GM04504 (cell line): Measurements from ENCODE around the gene FMO2.

ENCODE experiments used
- DNase-seq: peaks from one replicate; pipeline ENCODE4 v3.0.0-alpha.2; 2012; ENCODE audit warnings: low read depth

FMO2 gene, protein sequence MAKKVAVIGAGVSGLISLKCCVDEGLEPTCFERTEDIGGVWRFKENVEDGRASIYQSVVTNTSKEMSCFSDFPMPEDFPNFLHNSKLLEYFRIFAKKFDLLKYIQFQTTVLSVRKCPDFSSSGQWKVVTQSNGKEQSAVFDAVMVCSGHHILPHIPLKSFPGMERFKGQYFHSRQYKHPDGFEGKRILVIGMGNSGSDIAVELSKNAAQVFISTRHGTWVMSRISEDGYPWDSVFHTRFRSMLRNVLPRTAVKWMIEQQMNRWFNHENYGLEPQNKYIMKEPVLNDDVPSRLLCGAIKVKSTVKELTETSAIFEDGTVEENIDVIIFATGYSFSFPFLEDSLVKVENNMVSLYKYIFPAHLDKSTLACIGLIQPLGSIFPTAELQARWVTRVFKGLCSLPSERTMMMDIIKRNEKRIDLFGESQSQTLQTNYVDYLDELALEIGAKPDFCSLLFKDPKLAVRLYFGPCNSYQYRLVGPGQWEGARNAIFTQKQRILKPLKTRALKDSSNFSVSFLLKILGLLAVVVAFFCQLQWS

DNA sequence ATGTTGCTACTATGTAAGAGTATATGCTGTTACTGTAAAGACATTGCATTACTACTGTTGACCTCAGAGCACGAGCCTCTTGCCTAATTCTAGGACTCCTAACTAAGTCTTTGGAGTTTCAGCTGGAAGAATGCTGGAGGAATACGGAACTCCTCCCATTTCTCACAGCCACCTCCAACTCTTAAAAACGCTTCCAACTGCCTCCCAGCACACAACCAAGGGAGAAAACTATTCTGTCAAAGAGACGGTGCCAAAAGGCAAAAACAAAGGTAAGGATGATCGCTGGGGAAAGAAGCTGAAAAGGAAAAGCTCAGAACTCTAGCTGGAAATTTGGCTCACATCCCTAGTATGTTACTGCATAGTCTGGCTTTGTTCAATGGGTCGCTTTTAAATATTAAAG lies at the start of gene FMO2:
Gene FMO2, plus strand, starts transcription at position 210 of the 400 bp plus-strand sequence. CDS start 414 bp downstream, outside the sequence.
- no peak for DNase-seq

DNA sequence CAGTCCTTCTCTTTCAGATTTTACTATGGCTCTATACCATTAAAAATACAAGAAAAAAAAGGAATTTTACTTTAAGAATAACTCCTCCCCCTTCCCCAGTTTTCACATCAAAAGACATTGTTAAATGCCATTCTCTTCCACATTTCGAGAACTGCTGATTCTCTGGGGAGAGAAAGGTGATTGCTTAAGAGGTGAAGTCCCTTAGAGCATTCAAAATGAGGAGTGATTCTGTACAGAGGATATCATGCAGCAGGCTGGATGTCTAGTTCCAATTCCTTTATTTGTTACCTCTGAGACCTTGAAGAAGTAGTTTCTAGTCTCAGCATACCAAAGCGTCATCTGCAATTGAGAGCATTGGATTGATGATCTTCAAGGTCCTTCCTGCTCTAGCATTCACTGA lies 47.5 kb upstream of the FMO2 start:
- no peak for DNase-seq

DNA sequence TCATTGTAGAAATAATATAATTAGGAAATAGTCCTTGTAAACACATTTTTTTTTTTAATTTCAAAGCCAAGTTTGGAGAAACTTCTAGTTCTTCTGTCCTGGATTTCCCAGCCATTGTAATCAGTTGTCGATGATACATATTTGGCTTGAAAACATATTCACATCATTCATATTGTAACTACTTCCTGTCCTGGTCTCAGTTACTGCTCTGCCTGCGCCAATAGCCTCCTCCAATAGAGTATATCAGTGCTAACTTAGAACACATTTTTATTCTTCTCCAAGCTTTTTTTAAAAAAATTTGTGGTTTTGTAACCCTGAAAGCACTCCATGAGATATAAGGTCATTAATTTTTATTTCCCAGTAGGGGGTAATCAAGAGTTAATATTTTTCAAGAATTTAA lies 46.1 kb upstream of the FMO2 start:
- no peak for DNase-seq

DNA sequence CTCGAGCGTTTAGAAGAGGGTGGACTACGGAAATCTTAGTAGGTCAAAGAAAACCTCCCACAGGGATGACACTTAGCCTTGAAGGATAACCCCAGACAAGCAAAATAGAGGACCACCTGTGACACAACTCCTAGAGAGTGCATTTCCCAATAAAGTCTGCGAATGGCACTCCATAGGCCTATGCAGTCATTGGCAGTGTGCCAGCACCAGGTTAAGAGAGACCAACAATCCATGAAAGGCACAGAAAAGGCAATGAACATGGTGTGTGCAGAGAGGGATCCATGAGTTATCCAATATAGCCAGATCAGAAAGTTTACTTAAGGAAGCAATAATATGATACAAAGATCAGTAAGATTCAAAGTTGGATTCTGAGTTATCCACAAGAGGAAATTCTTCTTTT lies 45.2 kb upstream of the FMO2 start:
- DNase-seq = no peak

DNA sequence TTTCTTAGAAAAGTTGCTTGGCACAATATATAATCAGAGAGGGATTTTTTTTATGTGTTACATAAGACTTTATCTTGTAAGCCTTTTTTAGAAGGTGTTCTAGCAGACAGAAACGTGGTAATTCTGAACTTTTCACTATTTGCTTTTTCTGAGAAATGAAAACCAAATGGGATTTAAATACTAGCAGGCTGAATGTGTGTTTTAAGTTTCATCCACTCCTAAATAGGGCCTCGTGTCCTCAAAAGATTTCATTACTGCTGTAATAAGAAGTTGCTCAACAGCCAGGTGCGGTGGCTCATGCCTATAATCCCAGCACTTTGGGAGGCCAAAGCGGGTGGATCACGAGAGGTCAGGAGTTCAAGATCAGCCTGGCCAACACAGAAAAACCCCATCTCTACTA lies 44.7 kb upstream of the FMO2 start:
- no peak for DNase-seq

DNA sequence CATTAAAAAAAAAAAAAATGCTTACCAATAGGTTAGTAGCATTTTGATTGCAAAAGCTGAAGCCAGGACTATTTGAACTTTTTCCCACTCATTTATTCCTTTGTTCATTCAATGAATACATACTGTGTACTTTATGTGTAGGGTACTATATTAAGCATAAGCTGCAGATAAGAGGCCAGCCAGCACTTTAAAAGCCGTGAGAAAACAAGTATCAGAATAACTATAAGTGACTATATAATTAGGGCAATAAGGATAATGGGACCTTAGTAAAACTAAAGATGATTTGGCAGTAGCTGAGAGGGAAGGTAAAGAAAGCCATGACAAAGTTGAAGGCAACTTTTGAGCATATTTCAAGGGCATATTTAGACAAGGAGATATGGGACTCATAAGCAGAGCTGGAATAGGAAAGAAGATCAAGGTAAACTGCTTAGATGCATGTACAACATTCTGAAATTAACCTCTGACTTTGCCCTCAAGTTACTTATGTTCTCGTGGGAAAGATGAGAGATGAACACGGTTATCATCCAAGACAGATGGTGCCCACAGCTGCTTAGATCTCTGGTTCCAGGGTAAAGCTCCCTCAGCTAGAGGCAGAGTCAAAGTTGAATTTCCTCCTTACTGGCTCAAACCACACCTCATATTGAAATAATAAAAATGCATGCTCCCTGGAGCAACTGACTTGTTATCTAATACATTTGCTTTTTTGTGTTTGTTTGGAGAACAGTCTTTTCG lies 44.0 kb upstream of the FMO2 start:
- no peak for DNase-seq

DNA sequence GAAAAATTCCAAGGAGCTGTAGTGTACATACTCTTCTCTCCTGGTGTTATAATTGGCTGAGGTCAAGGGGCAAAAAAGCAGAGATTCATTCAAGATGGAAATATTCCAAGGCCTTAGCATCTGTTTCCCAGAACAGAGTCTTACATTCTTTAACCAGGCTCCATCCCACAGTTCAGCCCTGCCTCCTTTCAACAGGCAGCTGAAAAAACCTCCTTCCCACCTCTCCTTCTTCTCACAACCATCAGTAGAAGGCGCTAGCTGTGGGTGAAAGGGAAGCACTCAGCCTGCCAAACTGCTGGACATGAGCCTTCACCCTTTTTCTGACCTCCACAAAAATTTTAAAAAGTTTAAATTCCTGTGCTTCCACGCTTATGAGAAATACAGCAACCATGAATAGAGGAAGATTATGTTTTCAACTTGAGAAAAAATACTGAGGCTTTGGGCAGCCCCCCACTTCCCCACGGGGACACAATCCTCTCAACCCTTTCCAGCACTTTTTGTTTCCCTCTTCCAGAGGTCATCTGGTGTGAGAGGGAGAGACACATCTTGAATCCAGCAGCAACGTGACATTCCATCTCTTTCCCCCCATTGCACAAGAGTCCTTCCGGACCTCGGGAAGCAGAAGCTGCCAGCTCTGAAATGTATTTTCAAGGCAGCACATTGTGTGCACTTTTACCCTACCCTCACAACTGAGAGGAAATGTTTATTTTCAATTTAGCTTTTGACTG lies 43.2 kb upstream of the FMO2 start:
- DNase-seq = peak; percentile 59

DNA sequence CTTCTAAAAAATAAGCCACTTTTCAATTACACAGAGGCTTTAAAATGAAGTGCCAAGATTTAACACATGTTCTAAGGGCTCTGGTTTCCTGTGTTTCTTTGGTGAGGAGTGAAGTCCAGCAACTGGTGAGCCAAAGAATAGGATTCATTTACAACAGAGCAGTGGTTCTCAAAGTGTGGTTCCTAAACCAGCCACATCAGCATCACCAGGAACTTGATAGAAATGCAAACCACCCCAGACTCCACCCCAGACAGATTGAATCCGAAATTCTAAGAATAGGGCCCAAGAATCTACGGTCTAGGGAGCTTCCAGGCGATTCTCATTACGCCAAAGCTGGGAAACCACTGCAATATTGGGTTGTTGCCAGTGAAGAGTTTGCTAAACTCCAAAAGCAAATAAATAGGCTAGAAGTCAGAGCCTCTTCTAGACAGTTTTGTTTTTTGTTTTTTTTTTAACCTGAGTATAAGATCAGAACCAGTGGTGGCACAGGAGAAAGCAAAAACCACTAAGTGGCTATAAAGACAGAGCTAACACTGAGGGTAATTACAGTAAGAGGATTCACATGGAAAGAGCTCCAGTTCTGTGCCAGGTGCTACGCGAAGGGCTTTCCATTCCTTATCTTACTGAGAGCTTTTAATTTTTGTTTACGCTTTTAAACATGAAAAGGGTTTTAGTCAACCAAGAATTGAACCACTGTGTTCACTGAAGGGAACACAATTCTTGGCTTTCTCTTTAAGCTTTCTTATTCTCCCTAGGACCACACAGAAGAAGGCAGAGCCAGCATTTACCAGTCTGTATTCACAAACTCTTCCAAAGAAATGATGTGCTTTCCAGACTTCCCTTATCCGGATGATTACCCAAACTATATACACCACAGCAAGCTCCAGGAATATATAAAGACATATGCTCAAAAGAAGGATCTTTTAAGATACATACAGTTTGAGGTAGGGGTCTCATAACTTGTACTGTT lies 42.4 kb upstream of the FMO2 start:
- DNase-seq = peak; percentile 16

DNA sequence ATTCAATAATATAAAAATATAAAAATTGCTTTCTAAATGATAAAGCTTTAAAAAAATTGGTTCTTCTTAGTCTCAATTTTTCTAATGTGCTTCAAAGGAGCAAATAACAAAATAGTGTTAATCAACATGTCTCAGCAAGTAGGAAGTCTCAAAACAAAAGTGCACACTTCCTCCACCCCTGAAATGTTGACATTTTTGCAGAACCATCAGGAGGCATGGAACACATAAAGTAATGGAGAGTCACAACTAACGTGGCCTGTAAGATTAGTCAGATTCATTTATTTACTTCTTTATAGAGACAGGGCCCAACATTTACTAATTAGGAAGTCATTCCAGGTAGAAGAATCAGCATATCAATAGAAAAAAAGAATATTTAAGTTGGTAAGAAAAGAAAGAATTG lies 34.9 kb upstream of the FMO2 start:
- no peak for DNase-seq

DNA sequence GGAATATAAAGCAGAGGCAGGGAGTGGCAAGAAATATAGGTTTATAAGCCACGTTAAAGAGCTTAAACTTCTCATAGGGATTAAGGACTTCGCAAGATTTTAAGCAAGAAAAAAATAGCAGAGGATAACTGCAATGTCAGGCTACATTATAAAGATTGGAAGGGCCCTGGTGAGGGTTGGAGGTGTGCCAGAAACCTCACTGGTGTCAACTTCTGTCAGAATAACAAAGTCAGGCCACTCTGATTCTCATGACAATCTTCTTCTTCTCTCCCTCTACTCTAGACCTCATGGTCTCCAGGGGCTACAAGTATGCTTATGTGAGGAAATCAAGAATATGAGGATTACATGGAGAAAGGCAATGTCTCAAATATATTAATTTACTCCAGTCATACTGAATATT lies 32.6 kb upstream of the FMO2 start:
- DNase-seq = no peak

DNA sequence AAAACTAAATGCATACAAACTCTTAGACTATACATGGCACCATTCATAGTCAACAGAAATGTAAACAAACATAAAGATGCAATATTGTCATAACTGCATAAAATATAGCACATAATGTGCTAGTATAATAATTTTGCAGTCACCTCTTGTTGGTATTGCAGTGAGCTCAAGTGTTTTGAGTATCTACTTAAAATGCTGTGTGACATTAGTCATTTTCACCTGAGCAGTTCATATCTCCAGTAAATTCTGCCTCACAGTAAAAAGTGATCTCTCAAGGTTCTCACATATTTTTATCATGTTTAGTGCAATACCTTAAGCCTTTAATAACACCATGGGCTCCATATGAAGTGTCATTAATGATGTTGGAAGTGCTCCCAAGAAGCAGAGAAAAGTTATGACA lies 29.6 kb upstream of the FMO2 start:
- no peak for DNase-seq

DNA sequence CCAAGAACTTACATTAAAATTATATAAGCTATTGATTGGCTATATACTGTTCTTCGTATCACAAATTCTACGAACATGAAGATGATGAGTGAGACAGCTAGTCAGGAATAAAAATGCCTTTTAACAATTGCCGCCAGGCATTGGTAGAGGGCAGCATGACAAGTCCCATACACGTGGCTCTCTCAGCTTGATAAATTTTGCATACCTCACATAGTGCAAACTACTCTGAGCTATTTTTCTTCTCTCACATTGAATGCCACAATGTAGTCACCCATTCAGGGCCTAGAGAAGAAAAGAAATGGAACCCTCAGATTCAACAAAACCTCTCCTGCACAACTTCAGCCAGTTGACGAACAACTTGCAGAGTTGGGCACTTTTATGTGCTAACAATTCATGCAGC lies 27.0 kb upstream of the FMO2 start:
- DNase-seq = no peak

DNA sequence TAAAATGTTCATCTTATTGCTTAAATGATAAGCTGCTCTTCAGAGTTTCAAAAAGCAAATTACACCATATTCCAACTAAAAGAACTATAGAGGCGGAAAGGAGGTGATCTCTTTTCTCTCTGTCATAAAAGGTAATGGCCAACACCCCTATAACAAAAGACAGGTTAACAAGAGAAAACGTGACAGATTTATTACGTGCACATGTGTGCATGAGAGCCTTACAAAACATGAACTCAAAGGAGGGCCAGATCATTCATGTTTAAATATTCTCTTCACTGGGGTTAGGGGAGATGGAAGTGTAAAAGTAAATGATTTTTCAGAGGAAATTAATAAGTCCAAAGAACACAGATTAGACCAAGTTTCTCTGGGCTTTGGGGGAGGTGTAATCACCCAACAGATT lies 26.5 kb upstream of the FMO2 start:
- DNase-seq = no peak

DNA sequence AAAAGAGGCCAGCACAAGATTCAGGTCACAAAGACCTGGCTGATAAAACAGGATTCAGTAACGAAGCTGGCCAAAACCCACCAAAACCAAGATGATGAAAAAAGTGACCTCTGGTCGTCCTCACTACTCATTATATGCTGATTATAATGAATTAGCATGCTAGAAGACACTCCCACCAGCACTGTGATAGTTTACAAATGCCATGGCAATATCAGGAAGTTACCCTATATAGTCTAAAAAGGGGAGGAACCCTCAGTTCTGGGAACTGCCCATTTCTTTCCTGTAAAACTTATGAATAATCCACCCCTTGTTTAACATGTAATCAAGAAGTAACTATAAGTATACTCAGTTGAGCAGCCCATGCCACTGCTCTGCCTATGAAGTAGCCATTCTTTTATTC lies 26.0 kb upstream of the FMO2 start:
- DNase-seq = no peak

DNA sequence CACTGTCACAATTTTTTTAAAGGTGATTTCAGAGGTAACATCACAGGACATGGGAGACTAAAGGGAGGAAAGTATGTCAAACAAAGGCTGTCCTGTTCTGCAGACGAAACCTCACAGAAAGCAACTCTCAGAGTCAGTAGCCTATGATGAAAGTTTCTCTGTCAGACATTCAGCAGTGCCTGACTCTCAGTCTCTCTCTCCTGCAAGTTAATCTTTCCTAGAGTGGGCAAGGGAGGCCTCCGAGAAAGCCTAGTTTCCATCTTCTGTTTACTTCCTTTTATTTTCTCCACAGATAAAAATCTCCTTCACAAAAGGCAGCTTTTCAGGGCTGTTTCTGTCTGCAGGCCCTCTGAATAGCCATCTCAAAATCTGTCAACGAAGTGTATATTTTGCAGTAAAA lies 24.9 kb upstream of the FMO2 start:
- DNase-seq = no peak

DNA sequence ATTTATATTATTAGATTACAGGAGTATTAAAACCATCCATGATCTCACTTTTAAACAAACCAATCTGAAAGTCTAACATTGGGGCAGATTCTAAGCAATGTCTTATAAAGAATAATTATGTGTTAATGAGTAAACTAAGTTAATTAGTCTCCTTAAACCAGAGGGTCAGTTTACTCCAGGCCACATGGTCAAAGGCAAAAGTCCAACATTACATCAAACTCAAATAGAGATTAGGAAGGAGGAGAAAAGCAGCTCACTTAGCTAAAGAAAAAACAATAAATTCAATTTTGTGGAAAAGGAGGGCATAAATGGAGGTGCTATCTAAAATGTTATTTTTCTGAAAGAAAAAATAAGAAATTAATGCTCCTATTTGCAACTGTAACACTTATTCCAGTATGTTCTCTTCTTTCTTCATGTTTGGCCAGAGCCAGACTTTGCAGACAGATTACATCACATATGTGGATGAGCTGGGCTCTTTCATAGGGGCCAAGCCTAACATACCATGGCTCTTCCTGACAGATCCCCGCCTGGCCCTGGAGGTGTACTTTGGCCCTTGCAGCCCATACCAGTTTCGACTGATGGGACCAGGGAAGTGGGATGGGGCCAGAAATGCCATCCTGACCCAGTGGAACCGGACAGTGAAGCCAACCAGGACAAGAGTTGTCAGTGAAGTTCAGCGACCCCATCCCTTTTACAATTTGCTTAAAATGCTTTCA lies 24.3 kb upstream of the FMO2 start:
- DNase-seq = no peak

DNA sequence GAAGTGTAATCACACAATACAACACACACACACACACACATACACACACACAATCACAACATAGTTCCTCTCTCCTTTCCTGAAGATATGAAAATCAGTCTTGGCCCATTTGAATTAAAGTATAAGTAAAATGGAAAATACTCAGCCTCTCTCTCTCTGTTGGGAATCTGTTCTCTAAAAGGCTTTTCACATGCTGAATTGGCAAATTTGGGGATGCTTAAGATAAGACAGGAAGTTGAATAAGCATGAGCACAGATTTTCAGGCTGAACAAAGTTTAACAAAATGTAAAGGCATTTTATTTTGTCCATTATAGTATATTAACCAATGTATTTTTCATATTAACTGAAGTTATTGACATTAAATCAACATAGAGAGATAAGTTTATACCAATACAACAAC lies 23.7 kb upstream of the FMO2 start:
- no peak for DNase-seq

DNA sequence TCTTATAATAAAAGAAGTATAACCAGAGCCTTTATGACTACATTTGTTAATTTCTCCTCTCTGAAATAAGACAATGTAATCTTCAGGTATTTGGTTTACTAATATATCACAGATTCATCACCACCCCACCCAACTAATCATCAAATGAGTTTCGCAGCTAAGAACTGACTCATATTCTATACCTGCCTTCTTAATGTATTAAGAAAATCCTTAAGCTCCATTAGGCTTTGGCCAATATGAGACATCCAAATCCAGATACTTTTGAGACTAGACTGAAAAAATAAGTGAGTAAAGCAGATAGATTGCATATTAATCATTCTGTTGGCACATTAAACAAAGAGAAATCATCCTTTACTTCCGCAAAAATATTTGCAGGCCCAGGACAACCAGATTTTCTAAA lies 18.7 kb upstream of the FMO2 start:
- DNase-seq = no peak

DNA sequence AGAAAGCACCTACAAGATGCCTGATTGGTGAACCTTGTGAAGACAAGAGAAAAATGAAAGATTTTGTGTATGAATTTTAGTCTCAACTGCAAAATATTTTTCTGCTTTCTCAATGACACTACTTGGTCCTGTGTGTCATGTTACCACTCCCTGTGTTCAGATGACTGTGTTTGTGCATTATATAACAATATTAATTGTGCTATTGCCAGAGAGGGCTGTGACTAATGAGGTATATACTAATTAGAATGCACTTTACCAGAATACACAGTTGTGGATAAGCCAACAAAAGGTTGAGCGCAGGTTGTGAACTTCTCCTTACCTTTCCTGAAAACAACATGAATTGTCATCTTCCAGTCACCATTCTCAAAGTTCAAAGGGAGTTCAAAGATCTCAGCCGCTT lies 17.3 kb upstream of the FMO2 start:
- DNase-seq = no peak

DNA sequence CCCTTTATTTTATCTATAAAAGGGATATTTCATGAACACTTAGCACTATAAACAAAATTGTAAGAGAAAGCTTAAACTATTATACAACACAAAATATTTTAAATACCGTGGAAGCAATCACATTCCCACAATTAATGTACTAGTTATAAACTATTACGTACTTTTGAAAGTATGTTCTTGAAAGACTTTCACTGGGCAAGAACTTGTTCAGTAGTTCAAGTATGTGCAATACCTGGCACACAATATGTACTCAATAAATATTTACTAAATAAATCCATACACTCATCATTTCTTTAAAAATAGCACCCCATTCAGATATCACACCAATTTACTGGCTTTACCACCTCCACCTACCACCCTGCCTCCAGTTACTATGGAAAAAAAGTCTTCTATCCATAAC lies 12.6 kb upstream of the FMO2 start:
- DNase-seq = no peak

DNA sequence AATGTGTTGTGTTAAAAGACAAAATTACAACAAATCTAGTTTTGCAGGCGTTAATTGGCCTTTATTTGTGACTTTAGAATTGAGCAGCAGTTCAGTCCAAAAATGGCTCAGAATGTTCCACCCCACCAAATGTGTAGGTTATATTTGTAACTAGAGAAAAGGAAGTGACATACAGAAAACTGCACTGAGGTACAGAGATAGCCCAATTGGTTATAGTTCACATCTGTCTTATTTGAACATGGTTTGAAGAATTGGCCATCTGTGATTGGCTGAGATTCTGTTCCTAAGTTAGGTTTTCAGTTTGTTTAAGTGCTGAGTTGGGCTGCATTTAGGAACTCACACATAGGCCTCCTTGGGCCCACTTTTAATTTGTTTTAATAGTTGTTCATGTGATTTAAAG lies 12.0 kb upstream of the FMO2 start:
- no peak for DNase-seq
